DOHH2 (cell line): Measurements from ENCODE around the gene CHRM5.
A peak's percentile ranks its signal among the peaks of the same experiment; 100 is the strongest.

ENCODE experiments used
- H3F3A ChIP-seq: fragments of 200-600 bp; sonication (generic), shearing (Covaris generic); 2 replicates; pipeline ENCODE4 v1.6.0; 2016; ENCODE audit warnings: antibody characterized with exemption, mild to moderate bottlenecking; ENCODE audit not compliant: control insufficient read depth, insufficient read depth
- H3K27ac ChIP-seq: fragments of 200-600 bp; sonication (generic); 2 replicates; pipeline ENCODE4 v1.5.1; 2014; ENCODE audit warnings: low read depth, mild to moderate bottlenecking, low read length, moderate library complexity
- H3K27me3 ChIP-seq: fragments of 200-600 bp; sonication (generic); 2 replicates; pipeline ENCODE4 v1.6.1; 2014; ENCODE audit warnings: mild to moderate bottlenecking, low read length, mixed read lengths; ENCODE audit not compliant: control insufficient read depth
- H3K36me3 ChIP-seq: fragments of 200-600 bp; sonication (generic); 2 replicates; pipeline ENCODE4 v1.6.1; 2014; ENCODE audit warnings: mild to moderate bottlenecking, low read length, moderate library complexity, mixed read lengths; ENCODE audit not compliant: control insufficient read depth
- H3K4me1 ChIP-seq: fragments of 200-600 bp; sonication (generic); 2 replicates; pipeline ENCODE4 v1.6.1; 2014; ENCODE audit warnings: mild to moderate bottlenecking, low read length, mixed read lengths; ENCODE audit not compliant: control insufficient read depth
- H3K4me2 ChIP-seq: fragments of 200-600 bp; sonication (generic); 2 replicates; pipeline ENCODE4 v1.6.0; 2014; ENCODE audit warnings: mild to moderate bottlenecking, low read length, moderate library complexity
- H3K4me3 ChIP-seq: fragments of 200-600 bp; sonication (generic); 2 replicates; pipeline ENCODE4 v1.5.1; 2014; ENCODE audit warnings: mild to moderate bottlenecking, low read length, mixed read lengths
- H3K79me2 ChIP-seq: fragments of 200-600 bp; sonication (generic); 2 replicates; pipeline ENCODE4 v1.6.1; 2014; ENCODE audit warnings: mild to moderate bottlenecking, low read length, mixed read lengths; ENCODE audit not compliant: control insufficient read depth
- H3K9me2 ChIP-seq: fragments of 200-600 bp; sonication (generic); replicated peaks from 2 replicates; pipeline ENCODE4 v1.6.1; 2014; ENCODE audit warnings: mild to moderate bottlenecking, low read length, mixed read lengths; ENCODE audit not compliant: control insufficient read depth
- H3K9me3 ChIP-seq: fragments of 200-600 bp; sonication (generic); 2 replicates; pipeline ENCODE4 v1.6.1; 2014; ENCODE audit warnings: antibody characterized with exemption, low read length, mixed read lengths; ENCODE audit not compliant: control insufficient read depth, insufficient read depth
- H4K20me1 ChIP-seq: fragments of 200-600 bp; sonication (generic); 2 replicates; pipeline ENCODE4 v1.6.0; 2014; ENCODE audit warnings: low read depth, mild to moderate bottlenecking, antibody characterized with exemption, low read length, moderate library complexity; ENCODE audit not compliant: control insufficient read depth, insufficient read depth
- CTCF ChIP-seq: fragments of 200-600 bp; sonication (generic); IDR thresholded peaks from one replicate; pipeline ENCODE4 v1.5.1; 2014; ENCODE audit warnings: antibody characterized with exemption, mild to moderate bottlenecking, low read depth, low read length; ENCODE audit not compliant: poor library complexity, severe bottlenecking
- EZH2phosphoT487 ChIP-seq: fragments of 200-600 bp; sonication (generic); IDR thresholded peaks from 2 replicates; pipeline ENCODE4 v1.6.1; 2017; ENCODE audit warnings: borderline replicate concordance, mild to moderate bottlenecking, antibody characterized with exemption, low read length, moderate library complexity, mixed read lengths

Gene CHRM5

DNA sequence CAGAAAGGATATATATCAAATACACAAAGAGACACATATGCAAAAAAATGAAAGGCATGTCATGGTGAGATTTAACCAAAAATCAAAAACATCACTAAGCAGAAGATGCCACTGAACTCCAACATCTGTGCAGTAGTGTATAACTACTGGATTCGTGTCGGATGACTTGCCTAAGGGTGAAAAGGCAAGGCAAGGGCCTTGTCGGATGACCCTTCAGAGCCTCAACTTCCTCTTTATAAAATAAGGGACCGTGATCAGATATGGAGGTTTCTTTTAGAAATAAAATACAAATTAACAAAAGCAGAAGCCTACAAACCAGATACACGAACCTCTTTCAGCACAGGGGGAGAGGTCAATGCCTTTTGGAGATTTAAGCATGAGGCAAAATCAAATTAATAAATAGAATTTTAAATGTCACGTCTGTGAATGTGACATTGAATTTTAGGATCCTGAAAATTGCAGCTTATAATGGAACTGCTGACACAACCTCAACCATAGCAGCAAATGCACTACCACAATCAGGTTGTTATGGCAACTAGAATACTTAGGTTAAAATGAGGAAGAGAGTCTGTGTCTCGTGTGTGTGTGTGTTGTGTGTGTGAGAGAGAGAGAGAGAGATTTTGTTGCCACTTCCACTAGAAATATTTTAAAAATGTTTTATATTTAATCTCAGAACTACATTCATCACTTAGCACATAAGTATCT lies 8.3 kb upstream of the CHRM5 start:
- no peak overlapping the region for H3K4me2 ChIP-seq

GRCh38 chr15:33960549-33960935 lies 7.8 kb upstream of the CHRM5 start:
- no peak overlapping the region for H3K27ac ChIP-seq
- H3K4me1 ChIP-seq = no peaks in the 10 kb centered on the region
- TF ChIP-seq CTCF (no peak), EZH2phosphoT487 (no peak)

More for the DNA sequence above, 8.3 kb upstream of the CHRM5 start:
- no peak overlapping the region for H3K4me3 ChIP-seq
- no peaks in the 10 kb centered on the region for H4K20me1 ChIP-seq
- H3F3A ChIP-seq = no peaks in the 10 kb centered on the region
- no peaks in the 10 kb centered on the region for H3K9me2 ChIP-seq
- H3K27ac ChIP-seq = no peak overlapping the region
- H3K79me2 ChIP-seq = no peaks in the 10 kb centered on the region
- TF ChIP-seq CTCF = no peak
- no peak for TF ChIP-seq EZH2phosphoT487
- no peaks in the 10 kb centered on the region for H3K36me3 ChIP-seq
- no peaks in the 10 kb centered on the region for H3K9me3 ChIP-seq
- H3K27me3 ChIP-seq = no peaks in the 10 kb centered on the region
- H3K4me1 ChIP-seq = no peaks in the 10 kb centered on the region

GRCh38 chr15:33963831-33964664 lies 4.2 kb upstream of the CHRM5 start:
- Histone ChIP-seq H4K20me1 (no peaks in the 10 kb centered on the region), H3F3A (no peaks in the 10 kb centered on the region), H3K9me3 (no peaks in the 10 kb centered on the region), H3K4me1 (no peaks in the 10 kb centered on the region), H3K4me3 (no peak overlapping the region), H3K27me3 (no peaks in the 10 kb centered on the region), H3K36me3 (no peaks in the 10 kb centered on the region), H3K27ac (no peak overlapping the region), H3K9me2 (no peaks in the 10 kb centered on the region), H3K4me2 (no peak overlapping the region), H3K79me2 (no peaks in the 10 kb centered on the region)
- peak; percentile 81 for TF ChIP-seq CTCF
- TF ChIP-seq EZH2phosphoT487 = no peak

More at GRCh38 chr15:33960549-33960935, 7.8 kb upstream of the CHRM5 start:
- no peaks in the 10 kb centered on the region for H3F3A ChIP-seq
- no peak overlapping the region for H3K4me3 ChIP-seq
- no peaks in the 10 kb centered on the region for H3K36me3 ChIP-seq
- H3K79me2 ChIP-seq = no peaks in the 10 kb centered on the region
- no peak overlapping the region for H3K4me2 ChIP-seq
- H3K9me3 ChIP-seq = no peaks in the 10 kb centered on the region
- H3K27me3 ChIP-seq = no peaks in the 10 kb centered on the region
- H3K9me2 ChIP-seq = no peaks in the 10 kb centered on the region
- no peaks in the 10 kb centered on the region for H4K20me1 ChIP-seq
